Stimulated activated CD8-positive, alpha-beta memory T cell treated with anti-CD3 and anti-CD28 coated beads, Interleukin-7, amount 100 ng/mL, for 24 hours (primary cell): ENCODE data around the gene CELA2A.
A peak's percentile ranks its signal among the peaks of the same experiment; 100 is the strongest.
"Not testable (repeated sequence)": the region's sequence is repeated elsewhere in the genome, so short reads cannot be mapped to it uniquely, and the experiment has no call there.

ENCODE experiments used
- DNase-seq: peaks from one replicate; pipeline ENCODE4 v3.0.0-alpha.2; 2020; ENCODE audit warnings: low read depth

Gene CELA2A

GRCh38 chr1:15501208-15502032 lies 44.9 kb downstream of the CELA2A start:
- DNase-seq: peak; percentile 26

GRCh38 chr1:15504436-15504835 lies 47.9 kb downstream of the CELA2A start:
- no peak for DNase-seq

GRCh38 chr1:15506831-15507230 lies 50.3 kb downstream of the CELA2A start:
- no peak for DNase-seq

GRCh38 chr1:15507278-15507677 lies 50.7 kb downstream of the CELA2A start:
- DNase-seq: no peak

- no peak for DNase-seq
Measured at GRCh38 chr1:15508700-15509487, 52.4 kb downstream of the CELA2A start.

GRCh38 chr1:15509586-15509985 lies 53.1 kb downstream of the CELA2A start:
- DNase-seq: no peak

GRCh38 chr1:15510611-15511405 lies 54.3 kb downstream of the CELA2A start:
- no peak for DNase-seq

- DNase-seq: no peak
Measured at GRCh38 chr1:15513192-15513591, 56.7 kb downstream of the CELA2A start.

- no peak for DNase-seq
Measured at GRCh38 chr1:15513919-15514318, 57.4 kb downstream of the CELA2A start.

GRCh38 chr1:15514557-15514956 lies 58.0 kb downstream of the CELA2A start:
- not testable (repeated sequence) for DNase-seq

GRCh38 chr1:15515022-15515663 lies 58.6 kb downstream of the CELA2A start:
- DNase-seq: no peak

GRCh38 chr1:15519625-15520024 lies 63.1 kb downstream of the CELA2A start:
- no peak for DNase-seq

- DNase-seq: not testable (repeated sequence)
Measured at GRCh38 chr1:15521206-15521906, 64.8 kb downstream of the CELA2A start.
